ENCODE measurements around the gene SERTAD4.
A peak's percentile ranks its signal among the peaks of the same experiment; 100 is the strongest.

Gene SERTAD4

DNA sequence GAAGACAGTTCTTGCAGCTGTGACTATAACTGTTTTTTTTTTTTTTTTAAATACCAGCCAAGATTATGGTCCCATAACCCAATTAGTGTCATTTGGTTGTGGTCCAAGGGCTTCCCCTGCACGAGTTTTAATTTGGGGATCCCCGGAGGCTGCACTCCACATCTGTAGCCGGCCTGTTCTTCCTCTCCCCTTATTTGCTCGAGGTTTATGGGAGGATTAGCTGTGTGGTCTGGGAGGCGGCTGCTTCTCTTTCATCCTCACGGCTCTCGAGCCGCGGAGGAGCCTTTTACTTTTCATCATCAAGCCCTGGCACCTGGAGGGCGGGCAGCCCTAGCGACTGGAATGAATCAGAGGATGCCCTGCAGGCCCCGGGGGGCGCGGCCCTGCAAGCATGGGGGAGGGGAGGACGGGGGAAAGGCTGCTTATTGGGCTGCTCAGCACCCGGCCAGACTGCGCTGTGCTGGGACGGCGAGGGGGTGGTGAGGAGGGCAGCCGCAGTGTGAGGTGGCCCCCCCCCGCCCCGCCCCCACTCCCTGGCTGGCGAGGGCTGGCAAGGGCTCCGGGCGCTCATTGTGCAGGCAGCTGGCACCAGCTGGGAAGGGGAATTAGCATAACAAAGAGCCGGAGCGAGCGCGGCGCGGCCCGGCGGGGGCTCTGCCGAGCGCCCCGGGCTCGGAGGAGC lies 18.5 kb downstream of the SERTAD4 start:
- H3K4me1 ChIP-seq (ENCODE audit: control insufficient read depth, insufficient read depth, low read length) = peaks cover 23% of the 10 kb centered on the region
- peak overlapping the region; percentile 29 for H3K4me3 ChIP-seq (ENCODE audit: low read length)
- H3K27me3 ChIP-seq (ENCODE audit: control insufficient read depth, insufficient read depth, low read length) = peaks cover 24% of the 10 kb centered on the region
- no peaks in the 10 kb centered on the region for H3K36me3 ChIP-seq (ENCODE audit: control insufficient read depth, insufficient read depth, low read length)
- H3K9me3 ChIP-seq (ENCODE audit: control insufficient read depth, low read length) = no peaks in the 10 kb centered on the region
- H3K9ac ChIP-seq (ENCODE audit: low read length) = peak overlapping the region; percentile 66

DNA sequence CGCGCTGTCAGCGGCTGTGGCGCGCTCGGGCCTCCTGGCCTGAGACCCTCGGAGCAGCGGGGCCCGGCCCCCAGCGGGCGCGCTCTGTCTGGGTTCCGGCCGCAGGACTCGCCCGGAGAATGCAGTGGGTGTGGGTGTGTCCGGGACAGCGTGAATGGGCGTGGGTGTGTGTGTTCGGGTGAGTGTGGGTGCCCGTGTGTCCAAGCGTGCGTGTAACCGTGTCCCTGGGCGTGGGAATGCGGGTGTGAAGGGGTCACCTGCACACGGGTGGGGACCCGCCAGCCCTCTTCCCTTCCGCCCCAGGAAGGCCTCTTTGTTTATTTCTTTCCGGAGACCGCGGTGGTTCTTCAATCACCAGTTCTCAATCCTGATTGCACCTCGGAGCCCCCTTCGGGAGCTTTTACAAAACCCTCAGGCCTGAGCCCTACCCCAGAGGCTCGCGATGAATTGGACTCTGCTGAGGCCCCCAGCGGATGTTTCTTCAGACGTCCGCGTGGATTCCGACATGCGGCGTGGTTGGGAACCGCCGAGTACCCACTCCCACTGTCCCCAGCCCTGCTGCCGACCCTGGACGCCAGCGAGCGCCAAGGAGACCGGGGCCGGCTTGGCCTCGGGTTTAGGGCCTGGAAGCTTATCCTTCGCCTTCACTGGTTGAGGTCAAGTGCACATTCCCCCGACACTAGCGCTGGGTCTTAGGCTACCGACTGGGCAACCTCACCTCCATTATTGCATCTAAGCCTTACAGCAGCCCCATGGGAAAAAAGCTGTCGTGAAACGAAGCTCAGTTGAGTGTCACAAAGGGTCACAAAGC lies 19.3 kb downstream of the SERTAD4 start:
- Histone ChIP-seq H3K9ac (ENCODE audit: low read length) (peak overlapping the region; percentile 66), H3K4me3 (ENCODE audit: low read length) (peak overlapping the region; percentile 29), H3K27me3 (ENCODE audit: control insufficient read depth, insufficient read depth, low read length) (peaks cover 24% of the 10 kb centered on the region), H3K4me1 (ENCODE audit: control insufficient read depth, insufficient read depth, low read length) (peaks cover 23% of the 10 kb centered on the region), H3K36me3 (ENCODE audit: control insufficient read depth, insufficient read depth, low read length) (no peaks in the 10 kb centered on the region), H3K9me3 (ENCODE audit: control insufficient read depth, low read length) (no peaks in the 10 kb centered on the region)

DNA sequence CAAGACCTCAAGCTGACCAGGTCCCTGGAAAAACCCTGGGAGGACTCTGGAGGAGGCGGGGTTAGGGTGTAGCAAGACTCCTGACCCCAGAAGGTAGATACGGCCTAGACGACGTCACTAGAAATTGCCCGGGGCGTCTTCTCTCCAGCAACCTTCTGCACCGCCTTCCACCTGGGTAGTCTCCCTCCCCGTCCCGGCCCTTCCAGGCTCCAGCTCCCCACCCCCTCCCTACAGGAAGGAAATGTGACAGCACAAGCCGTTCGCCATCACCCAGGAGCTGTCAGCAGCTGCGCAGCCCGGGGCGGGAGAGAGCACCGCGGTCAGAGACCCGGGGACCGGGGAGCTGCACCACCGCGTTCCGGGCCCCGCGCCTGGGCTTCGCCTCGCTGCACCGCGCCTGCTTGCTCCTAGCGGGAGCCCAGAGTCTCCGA lies 20.0 kb downstream of the SERTAD4 start:
- H3K9me3 ChIP-seq (ENCODE audit: control insufficient read depth, low read length) = no peaks in the 10 kb centered on the region
- H3K9ac ChIP-seq (ENCODE audit: low read length) = peak overlapping the region; percentile 66
- H3K36me3 ChIP-seq (ENCODE audit: control insufficient read depth, insufficient read depth, low read length) = no peaks in the 10 kb centered on the region
- H3K27me3 ChIP-seq (ENCODE audit: control insufficient read depth, insufficient read depth, low read length) = peaks cover 24% of the 10 kb centered on the region
- H3K4me3 ChIP-seq (ENCODE audit: low read length) = peak overlapping the region; percentile 29
- H3K4me1 ChIP-seq (ENCODE audit: control insufficient read depth, insufficient read depth, low read length) = peaks cover 23% of the 10 kb centered on the region

DNA sequence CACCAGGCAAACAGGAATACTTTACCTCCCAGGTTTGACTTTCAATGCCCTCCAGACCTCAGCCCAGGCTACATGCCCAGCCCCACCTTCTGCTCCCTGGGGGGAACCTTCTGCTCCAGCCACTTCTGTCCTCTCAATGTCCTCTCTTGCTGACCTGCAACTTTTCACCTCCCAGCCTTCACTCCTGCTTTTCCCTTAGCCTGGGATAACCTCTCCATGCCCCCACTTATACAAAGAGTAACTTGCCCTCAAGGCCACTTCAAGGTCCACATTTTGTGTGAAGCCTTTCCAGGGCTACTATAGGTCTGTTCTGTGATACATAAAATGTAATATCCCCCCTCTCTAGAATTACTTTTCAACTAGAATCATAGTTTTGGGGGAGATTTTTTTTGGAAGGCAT lies 21.7 kb downstream of the SERTAD4 start:
- Histone ChIP-seq H3K4me1 (ENCODE audit: control insufficient read depth, insufficient read depth, low read length) (peaks cover 27% of the 10 kb centered on the region), H3K9ac (ENCODE audit: low read length) (no peak overlapping the region), H3K9me3 (ENCODE audit: control insufficient read depth, low read length) (no peaks in the 10 kb centered on the region), H3K36me3 (ENCODE audit: control insufficient read depth, insufficient read depth, low read length) (no peaks in the 10 kb centered on the region), H3K4me3 (ENCODE audit: low read length) (no peak overlapping the region), H3K27me3 (ENCODE audit: control insufficient read depth, insufficient read depth, low read length) (peaks cover 24% of the 10 kb centered on the region)

DNA sequence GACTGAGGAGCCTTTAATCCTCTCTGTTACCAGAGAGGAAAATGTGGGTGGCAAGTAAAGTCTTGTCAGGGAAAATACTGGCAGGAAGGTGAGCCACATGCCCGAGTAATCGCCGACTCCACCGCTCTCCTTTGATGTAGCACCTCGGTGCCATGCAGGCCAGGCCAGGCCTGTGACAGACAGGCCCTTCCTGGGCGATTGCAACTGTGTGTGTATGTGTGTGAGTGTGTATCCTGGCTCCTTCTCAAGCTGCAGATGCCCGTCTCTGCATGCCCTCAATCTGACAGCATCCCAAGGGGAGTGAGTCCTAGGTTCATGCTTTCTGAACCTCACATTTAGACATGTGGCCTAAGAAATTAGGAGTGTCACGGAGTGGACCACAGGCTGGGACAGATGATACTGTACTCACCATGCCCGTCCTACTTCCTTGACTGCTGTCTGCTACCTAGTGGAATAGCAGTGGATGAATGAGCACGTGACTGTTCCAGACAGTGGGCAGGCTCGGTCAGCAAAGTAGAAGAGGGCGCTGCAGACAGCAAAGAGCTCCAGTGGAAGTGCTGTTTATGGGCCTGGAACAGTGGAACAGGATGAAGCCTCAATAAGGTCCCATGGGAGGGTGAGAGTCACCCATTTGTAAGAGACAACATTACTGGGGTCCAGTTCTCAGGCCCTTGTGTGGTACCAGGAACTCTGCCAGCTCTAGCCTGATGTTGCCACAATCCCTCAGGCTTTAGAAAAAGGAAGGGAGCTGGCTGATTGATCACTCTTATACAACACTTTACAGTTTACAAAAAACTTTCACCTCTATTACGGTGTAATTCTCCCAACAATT lies 25.3 kb downstream of the SERTAD4 start:
- Histone ChIP-seq H3K9me3 (ENCODE audit: control insufficient read depth, low read length) (no peaks in the 10 kb centered on the region), H3K4me1 (ENCODE audit: control insufficient read depth, insufficient read depth, low read length) (peaks cover 15% of the 10 kb centered on the region), H3K36me3 (ENCODE audit: control insufficient read depth, insufficient read depth, low read length) (no peaks in the 10 kb centered on the region), H3K4me3 (ENCODE audit: low read length) (no peak overlapping the region), H3K27me3 (ENCODE audit: control insufficient read depth, insufficient read depth, low read length) (peaks cover 15% of the 10 kb centered on the region), H3K9ac (ENCODE audit: low read length) (no peak overlapping the region)

DNA sequence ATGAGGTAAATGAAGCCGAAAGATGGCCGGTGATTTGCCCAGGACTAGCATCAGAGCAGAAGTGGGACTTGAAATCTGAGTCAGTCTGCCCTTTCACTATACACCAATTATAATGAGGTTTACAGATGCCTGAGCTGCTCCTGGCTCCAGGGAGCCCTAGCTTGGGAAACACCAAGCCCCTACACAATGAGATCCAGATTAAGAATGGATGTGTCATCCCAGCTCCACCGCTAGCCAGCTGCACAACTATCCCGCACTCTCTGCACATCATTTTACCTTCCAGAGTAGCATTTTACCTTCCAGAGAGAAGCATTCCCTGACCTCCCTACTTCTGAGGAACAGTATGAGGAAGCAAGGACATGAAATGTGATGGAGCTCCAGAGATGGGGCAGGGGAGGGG lies 27.0 kb downstream of the SERTAD4 start:
- H3K9me3 ChIP-seq (ENCODE audit: control insufficient read depth, low read length) = no peaks in the 10 kb centered on the region
- peaks cover 4% of the 10 kb centered on the region for H3K27me3 ChIP-seq (ENCODE audit: control insufficient read depth, insufficient read depth, low read length)
- peaks cover 13% of the 10 kb centered on the region for H3K4me1 ChIP-seq (ENCODE audit: control insufficient read depth, insufficient read depth, low read length)
- H3K36me3 ChIP-seq (ENCODE audit: control insufficient read depth, insufficient read depth, low read length) = no peaks in the 10 kb centered on the region
- H3K9ac ChIP-seq (ENCODE audit: low read length) = no peak overlapping the region
- H3K4me3 ChIP-seq (ENCODE audit: low read length) = no peak overlapping the region

DNA sequence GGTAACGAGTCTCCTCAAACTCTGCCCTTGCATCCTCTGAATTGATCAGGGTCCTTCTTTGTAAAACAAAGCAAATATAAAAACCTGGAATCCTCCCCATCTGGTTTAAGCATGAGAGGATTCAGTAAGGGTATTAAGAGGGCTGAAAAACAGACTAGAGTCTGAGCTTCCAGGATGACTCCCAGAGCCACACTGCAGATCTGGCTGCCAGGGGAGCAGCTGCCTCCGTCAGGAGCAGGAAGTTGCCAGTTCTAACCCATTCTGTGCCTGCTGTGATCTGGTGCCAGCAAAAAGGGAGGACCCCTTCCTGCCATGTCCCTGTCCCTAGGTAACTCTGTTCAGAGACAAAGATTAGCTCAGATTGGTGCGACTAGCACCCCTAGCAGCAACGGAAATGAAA lies 27.5 kb downstream of the SERTAD4 start:
- Histone ChIP-seq H3K9ac (ENCODE audit: low read length) (no peak overlapping the region), H3K9me3 (ENCODE audit: control insufficient read depth, low read length) (no peaks in the 10 kb centered on the region), H3K27me3 (ENCODE audit: control insufficient read depth, insufficient read depth, low read length) (peaks cover 1% of the 10 kb centered on the region), H3K4me3 (ENCODE audit: low read length) (no peak overlapping the region), H3K4me1 (ENCODE audit: control insufficient read depth, insufficient read depth, low read length) (peaks cover 13% of the 10 kb centered on the region), H3K36me3 (ENCODE audit: control insufficient read depth, insufficient read depth, low read length) (no peaks in the 10 kb centered on the region)

DNA sequence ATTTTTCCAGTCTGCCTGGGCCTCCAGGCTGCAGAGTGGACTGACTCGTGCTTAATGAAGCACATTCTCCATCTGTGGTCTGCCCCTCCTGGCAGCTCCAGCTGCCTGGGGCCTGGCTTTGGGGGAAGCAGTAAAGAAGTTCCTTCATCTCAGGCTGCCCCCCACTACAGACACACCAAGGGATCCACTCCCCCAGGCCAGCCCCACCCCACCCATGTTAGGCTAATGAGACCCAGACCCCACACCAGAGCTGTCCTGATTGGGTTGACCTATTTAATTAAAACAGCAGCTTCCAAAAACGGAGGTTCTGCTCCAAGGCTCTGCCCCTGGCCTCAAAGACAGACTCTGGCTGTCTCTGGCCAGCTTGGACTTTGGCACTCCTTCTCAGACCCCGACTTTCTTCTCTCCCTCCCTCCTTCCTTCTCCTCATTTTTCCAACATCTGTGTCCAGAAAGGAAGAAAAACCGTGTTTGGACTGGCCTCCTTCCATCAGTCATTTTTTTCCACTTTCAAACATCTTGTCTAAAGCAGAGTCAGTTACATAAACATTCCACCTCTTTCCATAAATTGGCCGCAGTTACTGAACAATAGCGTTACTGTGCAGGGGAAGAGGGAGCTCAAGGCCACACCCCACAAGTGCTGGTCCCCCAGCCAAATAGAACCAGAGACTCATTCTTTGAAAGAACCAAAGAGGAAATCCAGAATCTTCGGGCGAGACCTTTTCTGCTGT lies 29.7 kb downstream of the SERTAD4 start:
- H3K27me3 ChIP-seq (ENCODE audit: control insufficient read depth, insufficient read depth, low read length) = no peaks in the 10 kb centered on the region
- no peak overlapping the region for H3K9ac ChIP-seq (ENCODE audit: low read length)
- peaks cover 13% of the 10 kb centered on the region for H3K4me1 ChIP-seq (ENCODE audit: control insufficient read depth, insufficient read depth, low read length)
- H3K4me3 ChIP-seq (ENCODE audit: low read length) = no peak overlapping the region
- no peaks in the 10 kb centered on the region for H3K9me3 ChIP-seq (ENCODE audit: control insufficient read depth, low read length)
- H3K36me3 ChIP-seq (ENCODE audit: control insufficient read depth, insufficient read depth, low read length) = no peaks in the 10 kb centered on the region

DNA sequence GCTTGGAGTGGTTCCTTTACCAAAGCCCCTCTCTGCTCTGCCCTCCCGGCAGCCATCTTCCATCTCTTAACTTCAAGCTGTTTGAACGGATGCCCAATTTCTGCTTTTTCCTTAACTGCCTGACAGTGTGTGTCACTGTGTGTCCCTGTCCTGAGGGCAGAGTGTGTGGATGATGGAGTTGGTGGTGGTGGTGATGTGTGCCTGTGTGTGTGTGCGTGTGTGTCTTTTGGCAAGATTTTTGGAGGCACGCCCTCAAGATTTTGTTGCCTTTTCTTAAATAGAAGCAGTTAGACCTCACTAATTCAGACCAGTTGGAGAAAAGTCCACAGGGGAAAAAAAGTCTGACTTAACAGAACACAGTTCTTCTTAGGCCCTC lies 30.3 kb downstream of the SERTAD4 start:
- Histone ChIP-seq H3K9ac (ENCODE audit: low read length) (no peak overlapping the region), H3K27me3 (ENCODE audit: control insufficient read depth, insufficient read depth, low read length) (no peaks in the 10 kb centered on the region), H3K4me3 (ENCODE audit: low read length) (no peak overlapping the region), H3K4me1 (ENCODE audit: control insufficient read depth, insufficient read depth, low read length) (peaks cover 13% of the 10 kb centered on the region), H3K9me3 (ENCODE audit: control insufficient read depth, low read length) (no peaks in the 10 kb centered on the region), H3K36me3 (ENCODE audit: control insufficient read depth, insufficient read depth, low read length) (no peaks in the 10 kb centered on the region)

DNA sequence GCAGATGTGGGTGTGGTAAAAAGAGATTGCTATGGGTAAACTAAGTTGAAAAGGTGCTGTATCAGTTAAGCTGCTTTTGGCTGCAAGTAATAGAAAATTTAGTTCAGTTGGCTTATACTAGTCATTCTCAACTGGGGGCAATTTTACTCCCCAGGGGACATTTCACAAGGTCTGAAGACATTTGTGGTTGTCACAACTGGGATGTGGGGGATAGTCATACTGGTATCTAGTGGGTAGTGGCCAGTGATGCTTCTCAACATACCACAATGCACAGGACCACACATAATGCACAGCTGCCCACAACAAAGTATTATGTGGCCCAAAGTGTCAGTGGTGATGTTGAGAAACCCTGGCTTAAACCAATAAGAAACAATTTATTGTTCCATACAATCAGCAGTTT lies 31.4 kb downstream of the SERTAD4 start:
- H3K9me3 ChIP-seq (ENCODE audit: control insufficient read depth, low read length) = no peaks in the 10 kb centered on the region
- H3K36me3 ChIP-seq (ENCODE audit: control insufficient read depth, insufficient read depth, low read length) = no peaks in the 10 kb centered on the region
- peaks cover 10% of the 10 kb centered on the region for H3K4me1 ChIP-seq (ENCODE audit: control insufficient read depth, insufficient read depth, low read length)
- no peak overlapping the region for H3K4me3 ChIP-seq (ENCODE audit: low read length)
- no peak overlapping the region for H3K9ac ChIP-seq (ENCODE audit: low read length)
- H3K27me3 ChIP-seq (ENCODE audit: control insufficient read depth, insufficient read depth, low read length) = no peaks in the 10 kb centered on the region

DNA sequence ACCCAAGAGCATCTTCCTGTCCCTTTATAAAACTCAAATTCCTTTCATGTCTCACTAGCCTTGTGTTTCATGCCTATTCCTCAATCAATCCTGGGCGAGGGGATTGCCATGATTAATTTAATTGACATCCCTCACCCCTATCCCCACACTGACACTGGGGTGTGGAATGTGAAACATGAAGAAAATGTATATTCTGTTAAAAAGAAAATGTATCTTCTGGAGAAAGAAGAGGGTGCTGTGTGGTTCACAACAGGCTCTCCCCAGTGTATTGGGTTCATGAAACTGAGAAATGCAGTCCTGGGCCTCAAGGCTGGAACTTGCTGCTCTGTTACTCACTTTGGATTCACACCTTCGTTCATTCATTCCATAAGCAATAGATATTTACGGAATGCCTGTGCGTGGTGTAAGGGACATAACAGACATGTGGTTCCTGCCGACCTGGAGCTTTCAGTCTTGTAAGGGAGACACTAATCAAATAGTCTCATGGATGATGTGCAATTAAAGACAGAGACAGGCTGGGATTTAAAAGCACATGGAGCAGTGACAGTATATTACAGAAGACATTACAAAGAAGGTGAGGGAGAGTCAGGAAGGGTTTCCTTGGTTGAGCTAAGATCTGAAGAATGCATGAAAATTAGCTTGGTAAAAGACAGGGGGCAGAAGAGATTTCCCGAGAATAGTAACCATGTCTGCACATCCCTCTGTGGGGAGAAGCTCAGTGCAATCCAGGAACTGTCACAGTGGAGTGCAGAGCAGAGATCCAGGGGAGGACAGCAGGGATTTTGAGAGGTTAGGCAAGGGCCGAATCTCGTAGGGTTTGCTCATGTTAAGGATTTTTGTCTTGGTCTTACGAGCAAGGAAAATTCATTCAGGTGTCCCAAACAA lies 32.1 kb downstream of the SERTAD4 start:
- no peaks in the 10 kb centered on the region for H3K9me3 ChIP-seq (ENCODE audit: control insufficient read depth, low read length)
- H3K9ac ChIP-seq (ENCODE audit: low read length) = no peak overlapping the region
- H3K4me1 ChIP-seq (ENCODE audit: control insufficient read depth, insufficient read depth, low read length) = peaks cover 10% of the 10 kb centered on the region
- no peaks in the 10 kb centered on the region for H3K27me3 ChIP-seq (ENCODE audit: control insufficient read depth, insufficient read depth, low read length)
- no peak overlapping the region for H3K4me3 ChIP-seq (ENCODE audit: low read length)
- no peaks in the 10 kb centered on the region for H3K36me3 ChIP-seq (ENCODE audit: control insufficient read depth, insufficient read depth, low read length)

All from mucosa of stomach (tissue), 1 donor.